K562 (cell line): ENCODE data around the gene PCBD1. TPM values are rescaled to one million over a fixed set of nuclear protein-coding genes. Genes with fewer than 3 reads are reported as not detected.

ENCODE experiments used
- ATAC-seq: fragments of 200-7000 bp; cut with Tn5 transposase; 3 replicates; pipeline ENCODE4 v1.9.1; 2020; ENCODE audit warnings: moderate library complexity
- BruUV-seq: library from RNA; stranded (reverse); fragments of 400-500 nt; replicated peaks from 2 replicates; lab custom pipeline; 2021; lab: Mats Ljungman, UMichigan
- CTCF ChIA-PET: fragments of 300-600 bp; formaldehyde crosslinking; extraction: SDS; loops from one replicate; lab custom pipeline; 2021; ENCODE audit warnings: low intra/inter-chr PET ratio; lab: Yijun Ruan, JAX
- POLR2A ChIA-PET: fragments of 300-600, 350-650 bp; sonication (Branson Sonifier 250); formaldehyde crosslinking; extraction: SDS; loops from one replicate; lab custom pipeline; 2021; ENCODE audit warnings: antibody characterized with exemption, inconsistent platforms; lab: Yijun Ruan, JAX
- DNase-seq, 4 experiments: peaks; one replicate each; pipeline versions ENCODE4 v3.0.0 to v3.0.0-alpha.2; 2011 to 2018; ENCODE audit warnings: low spot score in 3 of 4, mixed read lengths in 3 of 4; ENCODE audit errors: extremely low read depth in 1 of 4
- FAIRE-seq: peaks from 2 replicates; lab custom pipeline; 2011; peaks lifted over from hg19 to GRCh38; lab: Jason Lieb, UNC
- H2AFZ ChIP-seq: 2 replicates; pipeline ENCODE4 v1.6.0; 2011; ENCODE audit warnings: low read depth, low read length, control low read depth, inconsistent platforms
- H3K27ac ChIP-seq: fragments of 200-600 bp; 3 replicates; pipeline ENCODE4 v1.8.0; 2011; ENCODE audit warnings: low read depth, mild to moderate bottlenecking, control low read depth, inconsistent platforms, low read length, moderate library complexity, mixed read lengths; ENCODE audit errors: extremely low read depth
- H3K27me3 ChIP-seq, 2 experiments: fragments of 300-600 bp in 1 of 2; 2 replicates in 1 of 2; 3 replicates in 1 of 2; pipeline versions ENCODE4 v1.6.0 to v1.8.0; 2011; ENCODE audit warnings: inconsistent platforms in 2 of 2, low read length in 2 of 2, mild to moderate bottlenecking in 1 of 2, mixed read lengths in 1 of 2, moderate library complexity in 1 of 2; ENCODE audit not compliant: control insufficient read depth in 2 of 2, insufficient read depth in 2 of 2
- H3K36me3 ChIP-seq: fragments of 300-600 bp; 3 replicates; pipeline ENCODE4 v1.8.0; 2011; ENCODE audit warnings: mild to moderate bottlenecking, low read length, inconsistent platforms; ENCODE audit not compliant: control insufficient read depth, insufficient read depth
- H3K4me1 ChIP-seq, 2 experiments: fragments of 200-600 bp in 1 of 2; replicated peaks in 1 of 2; 2 replicates in 1 of 2; 3 replicates in 1 of 2; pipeline versions ENCODE4 v1.5.1 to v1.8.0; 2011; ENCODE audit warnings: inconsistent platforms in 2 of 2, low read length in 2 of 2, mild to moderate bottlenecking in 1 of 2, mixed read lengths in 1 of 2, moderate library complexity in 1 of 2; ENCODE audit not compliant: control insufficient read depth in 2 of 2, insufficient read depth in 2 of 2
- H3K4me2 ChIP-seq: 2 replicates; pipeline ENCODE4 v1.6.1; 2011; ENCODE audit warnings: low read length, control low read depth, inconsistent platforms, mixed read lengths; ENCODE audit not compliant: insufficient read depth
- H3K4me3 ChIP-seq: fragments of 200-600 bp; sonication (generic), shearing (Covaris generic); 2 replicates; pipeline ENCODE4 v1.5.1; 2016; ENCODE audit warnings: control low read depth, inconsistent platforms
- H3K79me2 ChIP-seq: fragments of 200-600 bp; 3 replicates; pipeline ENCODE4 v1.8.0; 2011; ENCODE audit warnings: low read length, inconsistent platforms; ENCODE audit not compliant: control insufficient read depth, insufficient read depth
- H3K9ac ChIP-seq, 2 experiments: 2 replicates each; pipeline versions ENCODE4 v1.6.0 to v1.6.1; 2011; ENCODE audit warnings: low read depth in 2 of 2, low read length in 2 of 2, control low read depth in 1 of 2, inconsistent platforms in 1 of 2, mild to moderate bottlenecking in 1 of 2, mixed read lengths in 1 of 2; ENCODE audit not compliant: insufficient read depth in 1 of 2
- H3K9me1 ChIP-seq: one replicate; pipeline ENCODE4 v1.6.0; 2011; ENCODE audit warnings: inconsistent platforms, mild to moderate bottlenecking, low read length, moderate library complexity; ENCODE audit not compliant: control insufficient read depth, insufficient read depth
- H3K9me3 ChIP-seq: replicated peaks from 2 replicates; pipeline ENCODE4 v1.5.1; 2011; ENCODE audit warnings: low read depth, low read length, inconsistent platforms; ENCODE audit not compliant: control insufficient read depth, insufficient read depth
- H4K20me1 ChIP-seq: replicated peaks from 2 replicates; pipeline ENCODE4 v1.6.1; 2011; ENCODE audit warnings: low read length, inconsistent platforms, mixed read lengths; ENCODE audit not compliant: control insufficient read depth, insufficient read depth
- ELF1 ChIP-seq: fragments of 200-800 bp; sonication (Bioruptor generic); IDR thresholded peaks from 2 replicates; pipeline ENCODE4 v1.6.1; 2016; ENCODE audit warnings: missing genetic modification characterization, missing compliant biosample characterization
- HMGN3 ChIP-seq: IDR thresholded peaks from 2 replicates; pipeline ENCODE4 v1.6.1; 2011; ENCODE audit warnings: borderline replicate concordance, low read depth, mild to moderate bottlenecking, mixed read lengths, low read length; ENCODE audit not compliant: insufficient read length; ENCODE audit errors: extremely low read depth
- JUN ChIP-seq, 2 experiments: sonication (generic) in 1 of 2; formaldehyde crosslinking in 1 of 2; IDR thresholded peaks; 2 replicates each; pipeline versions ENCODE4 v1.6.1 to v1.8.0; 2012 to 2022; ENCODE audit warnings: borderline replicate concordance in 2 of 2, mild to moderate bottlenecking in 2 of 2, improper control_type of control experiment in 1 of 2, low read depth in 1 of 2, low read length in 1 of 2, missing genetic modification reagents in 1 of 2
- ZNF143 ChIP-seq: sonication (generic); formaldehyde crosslinking; IDR thresholded peaks from 2 replicates; pipeline ENCODE4 v1.9.0; 2022; ENCODE audit warnings: mild to moderate bottlenecking, missing genetic modification reagents
- ZNF354B ChIP-seq: fragments of 250-450 bp; sonication (Bioruptor Pico); IDR thresholded peaks from 2 replicates; pipeline ENCODE4 v1.4.0; 2020
- WGBS: fragments of 100-300 bp; shearing (Covaris generic); methylation state at CpG from one replicate; pipeline ENCODE4 v1.1.6; 2016; ENCODE audit warnings: low coverage, mixed read lengths; ENCODE audit not compliant: insufficient coverage; ENCODE audit errors: missing lambda C conversion rate; 5-methylcytosine and 5-hydroxymethylcytosine counted together
- in situ Hi-C: fragments of 300-500 bp; cut with MboI; formaldehyde crosslinking; loops from 4 replicates; pipeline ENCODE4 v1.15.0; 2018; ENCODE audit warnings: inconsistent platforms, mixed read lengths
- intact Hi-C: fragments of 100-400 bp; cut with micrococcal nuclease; formaldehyde crosslinking; loops from 2 replicates; pipeline ENCODE4 v1.14.2; 2022
- polyA plus RNA-seq, 8 experiments: library from polyadenylated mRNA; depleted of rRNA in 4 of 8; stranded (reverse) in 5 of 8; unstranded in 3 of 8; fragments of >200 nt; fragmentation: Nextera tagmentation in 2 of 8; fragmentation: Illumina TruSeq in 1 of 8; extraction: Ambion mirVana in 2 of 8; extraction: Trizol in 1 of 8; gene quantifications; 2 replicates each; pipeline versions ENCODE4 v1.2.1 to v1.2.3, GENCODE V29; 2011 to 2014; ENCODE audit warnings: inconsistent platforms in 1 of 8, missing spikeins in 1 of 8
- total RNA-seq, 7 experiments: library from RNA; depleted of rRNA in 6 of 7; stranded (reverse); fragments of >200 nt in 6 of 7; fragmentation: Illumina TruSeq in 2 of 7; extraction: Trizol in 2 of 7; gene quantifications; 2 replicates each; pipeline versions ENCODE4 v1.2.1 to v1.2.3, GENCODE V29; 2011 to 2021; ENCODE audit warnings: low replicate concordance in 1 of 7
- TF ChIP-seq, protein P1 (sequence below), 3 experiments: IDR thresholded peaks in 2 of 3; conservative IDR thresholded peaks in 1 of 3; 2 replicates each; pipeline ENCODE4 v1.5.1; 2011 to 2012; ENCODE audit warnings: low read length in 3 of 3, mild to moderate bottlenecking in 3 of 3, control low read depth in 2 of 3, improper control_type of control experiment in 1 of 3, inconsistent platforms in 1 of 3, low read depth in 1 of 3, mixed read lengths in 1 of 3, moderate library complexity in 1 of 3; ENCODE audit not compliant: insufficient read depth in 2 of 3

PCBD1 gene
- total and polyA plus RNA-seq, 9 of the 15 experiments (the other 6 are each of a cell fraction or from before 2014, with no cell fraction given): 14.6 to 109 (median 57.0) TPM

DNA sequence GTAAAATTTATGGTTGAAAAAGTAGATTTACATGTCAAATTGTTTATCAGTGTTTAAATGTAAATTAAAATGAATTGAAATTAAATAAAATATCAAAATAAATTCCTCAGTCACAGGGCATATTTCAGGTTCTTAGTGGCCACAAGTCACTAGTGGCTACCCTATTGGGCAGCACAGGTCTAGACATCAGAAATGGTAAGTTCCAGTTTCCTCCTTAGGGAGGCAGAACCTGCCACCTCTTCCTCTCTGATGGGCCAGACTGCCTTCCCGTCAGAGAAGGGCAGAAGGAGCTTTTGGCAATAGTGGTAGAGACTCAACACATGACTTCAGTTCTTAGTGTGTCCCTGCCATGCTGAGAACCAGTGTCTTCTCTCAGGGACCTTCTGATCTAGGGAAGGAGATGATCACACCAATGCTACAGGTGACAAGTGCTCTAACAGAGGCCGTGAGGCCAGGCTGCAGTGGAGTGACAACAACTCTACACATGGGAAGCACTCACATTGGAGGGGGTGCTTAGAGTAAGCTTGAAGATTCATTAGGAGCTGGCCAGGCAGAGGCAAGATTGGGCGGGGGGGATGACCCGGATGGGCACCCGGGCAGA lies 14.4 kb upstream of the PCBD1 start:
- H3K27ac ChIP-seq: no peak overlapping the region
- no peak for FAIRE-seq
- peaks cover 16% of the 10 kb centered on the region for H4K20me1 ChIP-seq
- TF ChIP-seq ELF1 (tag) (peak; percentile 3; the same call in 1 of the 2 replicates), JUN (IDR thresholded peaks at IDR 0.05; ENCODE audit: borderline replicate concordance, low read depth, low read length) (no peak), JUN (CRISPR knock-in tag; IDR thresholded peaks at IDR 0.05; ENCODE audit: borderline replicate concordance) (0 out of 2 replicates have a peak, but pooled peaks have one; percentile 31), HMGN3 (no peak), ZNF354B (CRISPR knock-in tag) (no peak), ZNF143 (CRISPR knock-in tag) (0 out of 2 replicates have a peak, but pooled peaks have one; percentile 16)
- TF ChIP-seq, protein P1, sequence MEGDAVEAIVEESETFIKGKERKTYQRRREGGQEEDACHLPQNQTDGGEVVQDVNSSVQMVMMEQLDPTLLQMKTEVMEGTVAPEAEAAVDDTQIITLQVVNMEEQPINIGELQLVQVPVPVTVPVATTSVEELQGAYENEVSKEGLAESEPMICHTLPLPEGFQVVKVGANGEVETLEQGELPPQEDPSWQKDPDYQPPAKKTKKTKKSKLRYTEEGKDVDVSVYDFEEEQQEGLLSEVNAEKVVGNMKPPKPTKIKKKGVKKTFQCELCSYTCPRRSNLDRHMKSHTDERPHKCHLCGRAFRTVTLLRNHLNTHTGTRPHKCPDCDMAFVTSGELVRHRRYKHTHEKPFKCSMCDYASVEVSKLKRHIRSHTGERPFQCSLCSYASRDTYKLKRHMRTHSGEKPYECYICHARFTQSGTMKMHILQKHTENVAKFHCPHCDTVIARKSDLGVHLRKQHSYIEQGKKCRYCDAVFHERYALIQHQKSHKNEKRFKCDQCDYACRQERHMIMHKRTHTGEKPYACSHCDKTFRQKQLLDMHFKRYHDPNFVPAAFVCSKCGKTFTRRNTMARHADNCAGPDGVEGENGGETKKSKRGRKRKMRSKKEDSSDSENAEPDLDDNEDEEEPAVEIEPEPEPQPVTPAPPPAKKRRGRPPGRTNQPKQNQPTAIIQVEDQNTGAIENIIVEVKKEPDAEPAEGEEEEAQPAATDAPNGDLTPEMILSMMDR (IDR thresholded peaks at IDR 0.05 in 2 of 3, conservative IDR thresholded peaks at IDR 0.05 in 1 of 3; ENCODE audit: insufficient read depth in 2 of 3, low read depth in 1 of 3, low read length in 3 of 3): peak in 2 of 3 experiments; percentile 20; a peak in 3 of 6 replicates
- H3K4me3 ChIP-seq: no peak overlapping the region
- H3K9ac ChIP-seq: no peak overlapping the region
- peaks cover 44 to 65% of the 10 kb centered on the region in 2 experiments for H3K27me3 ChIP-seq
- peak in 2 of 4 experiments; percentile 36 to 42 for DNase-seq
- no peak overlapping the region for H2AFZ ChIP-seq
- no peaks in the 10 kb centered on the region for H3K9me1 ChIP-seq
- H3K4me1 ChIP-seq: peaks cover 0 to 5% of the 10 kb centered on the region in 2 experiments; a peak in 3 of 5 replicates
- WGBS: 42% methylated on average over 5 of the region's 5 CpGs
- H3K9me3 ChIP-seq: no peaks in the 10 kb centered on the region
- no peaks in the 10 kb centered on the region for H3K36me3 ChIP-seq
- peak; percentile 68 for ATAC-seq
- intact Hi-C loops (loop anchor here (5.0 kb wide), 1 partner anchor 385 kb away; no protein-coding TSS in a partner anchor), in situ Hi-C loops (no loop called here)
- no peak overlapping the region for H3K4me2 ChIP-seq
- POLR2A ChIA-PET: interaction anchor here (0.6 to 1.1 kb wide), 3 partner anchors 8 to 19 kb away, joined by 3 read pairs; no protein-coding TSS in a partner anchor
- CTCF ChIA-PET: interaction anchor here (0.6 to 2.0 kb wide), 4 partner anchors 18 to 382 kb away, joined by 3 to 9 read pairs (median 4); no protein-coding TSS in a partner anchor
- no peaks in the 10 kb centered on the region for H3K79me2 ChIP-seq
- no TSS peak for BruUV-seq
